CD4-positive, alpha-beta T cell treated with Interleukin-1 beta for 1 hour (primary cell): ENCODE data around the gene GIGYF2.

Experiments used
- DNase-seq, 2 donors: peaks; one replicate each; pipeline ENCODE4 v3.0.0-alpha.2; 2020 to 2022

The GIGYF2 gene

DNA sequence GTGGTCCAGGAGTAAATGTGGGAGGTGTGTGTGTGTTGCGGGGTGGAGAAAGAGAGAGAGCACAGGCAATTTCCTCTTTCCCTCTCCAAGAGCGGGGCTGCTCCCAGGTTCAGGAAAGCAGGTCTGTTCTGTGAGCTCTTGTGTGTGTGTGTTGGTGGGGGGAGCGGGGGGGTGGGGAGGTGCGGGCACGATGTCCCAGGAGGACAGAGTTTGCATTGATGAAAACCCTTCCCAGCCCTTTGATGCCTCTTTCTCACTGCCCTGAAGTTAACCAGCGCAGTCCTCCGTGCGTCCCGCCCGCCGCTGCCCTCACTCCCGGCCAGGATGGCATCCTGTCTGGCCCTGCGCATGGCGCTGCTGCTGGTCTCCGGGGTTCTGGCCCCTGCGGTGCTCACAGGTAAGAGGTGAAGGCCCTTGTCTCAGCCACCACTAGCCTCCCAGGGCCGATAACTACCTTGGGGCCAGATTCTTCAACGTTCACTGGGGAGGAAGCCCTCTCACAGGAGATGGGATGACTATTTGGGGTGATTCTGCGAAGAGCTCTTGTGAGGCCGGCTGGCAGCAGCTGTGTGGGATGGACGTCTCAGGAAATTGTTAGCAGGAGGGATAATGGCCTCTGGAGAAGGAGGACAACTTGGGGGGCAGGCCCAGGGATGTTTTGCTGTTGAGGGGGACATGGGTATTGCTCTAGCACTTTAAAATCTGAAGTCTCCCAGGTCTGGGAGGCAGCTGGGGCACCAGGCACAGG lies 173.1 kb downstream of the GIGYF2 start, which contains the start of gene SNORC:
Gene SNORC (plus strand): TSS at position 247 of the 748 bp plus-strand sequence. CDS start 78 bp downstream, at position 325.
- no peak for DNase-seq

DNA sequence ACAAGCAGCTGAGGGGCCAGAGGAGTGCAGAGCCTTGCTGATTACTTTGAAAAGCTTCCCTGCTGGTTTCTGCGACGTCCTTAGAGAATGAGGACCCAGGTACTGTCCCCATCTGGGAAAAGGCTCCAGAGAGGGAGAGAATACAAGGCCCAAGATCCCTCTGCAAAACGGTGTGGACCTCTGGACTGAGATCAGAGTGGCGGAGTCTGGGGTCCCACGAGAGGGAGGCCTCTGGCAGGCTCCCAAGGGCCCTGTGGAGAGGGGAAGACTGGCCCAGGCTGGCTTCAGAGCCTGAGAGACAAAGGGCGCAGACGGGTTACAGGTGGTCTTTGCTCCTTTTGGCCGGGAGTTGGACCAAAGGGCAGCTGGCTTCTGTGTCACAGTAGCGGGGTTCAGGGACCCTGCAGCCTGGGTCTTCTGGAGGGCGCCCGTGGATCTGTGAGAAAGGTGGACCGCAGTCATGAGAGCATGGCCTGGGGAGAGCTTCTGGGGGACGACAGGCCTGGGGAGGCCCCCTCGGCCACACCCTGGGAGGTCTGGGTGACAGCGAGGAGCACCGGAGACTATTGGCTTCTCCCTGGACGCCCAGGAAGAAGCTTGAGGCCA lies 173.7 kb downstream of the GIGYF2 start:
- DNase-seq, result no peak

DNA sequence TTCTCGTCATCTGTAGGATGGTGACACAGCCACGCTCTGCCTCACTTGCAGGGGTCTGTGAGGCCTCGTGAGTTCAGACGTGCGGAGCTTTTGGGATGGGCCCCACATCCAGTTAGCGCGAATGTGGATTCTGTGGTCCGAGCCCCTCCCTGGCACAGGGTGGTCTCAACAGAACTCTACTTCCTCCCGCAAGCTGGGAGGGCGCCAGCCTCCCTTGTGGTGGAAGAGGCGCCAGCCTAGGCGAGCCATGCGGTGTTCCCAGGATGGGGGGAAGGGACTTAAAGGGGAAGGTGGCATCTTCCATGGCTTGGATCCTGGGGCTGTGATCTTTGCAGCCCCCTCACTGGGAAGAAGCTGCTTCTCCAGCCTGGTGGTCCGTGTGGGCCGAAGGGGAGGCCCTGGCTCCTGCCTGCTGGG lies 174.3 kb downstream of the GIGYF2 start:
- DNase-seq, result no peak

DNA sequence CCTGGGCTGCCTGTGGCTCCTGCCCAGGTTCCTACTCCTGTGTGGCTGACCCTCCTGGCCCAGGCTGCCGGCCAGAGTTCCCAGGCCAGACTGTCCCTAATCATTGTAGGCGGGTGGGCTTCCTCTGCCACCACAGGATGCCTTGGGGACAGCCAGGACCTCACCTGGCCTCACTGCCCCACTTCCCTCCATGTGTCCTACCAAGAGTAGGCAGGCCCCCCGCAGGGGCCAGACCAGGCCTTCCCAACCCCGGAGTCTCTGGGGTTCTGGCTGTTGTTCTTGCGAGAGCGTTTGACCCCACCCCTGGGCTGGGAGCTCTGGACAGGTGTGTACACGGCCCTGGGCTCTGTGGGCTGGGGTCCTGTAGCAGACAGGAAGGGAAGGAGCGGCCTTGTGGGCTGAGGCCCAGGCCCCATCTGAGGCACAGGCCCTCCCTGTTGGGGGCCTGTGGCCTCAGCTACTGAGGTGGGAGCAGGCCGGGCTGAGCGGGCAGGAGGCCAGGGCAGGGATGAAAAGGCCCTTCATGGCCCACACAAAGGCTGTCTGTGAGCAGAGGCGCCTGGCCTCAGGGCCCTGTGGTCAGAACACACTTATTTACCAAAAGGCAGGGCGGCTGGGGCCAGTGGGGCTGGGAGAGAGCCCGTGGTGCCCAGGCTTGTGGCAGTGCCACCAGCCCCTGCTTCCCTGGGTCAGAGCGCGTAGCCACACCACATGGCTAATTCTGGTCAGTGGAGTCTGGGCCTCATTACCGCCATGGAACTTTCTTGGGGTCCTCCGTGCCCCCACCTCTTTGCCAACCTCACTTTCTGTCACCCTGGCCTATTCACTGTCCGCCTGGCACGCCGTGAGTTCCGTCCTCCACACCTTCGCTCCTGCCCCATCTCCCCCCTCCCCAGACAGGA lies 175.0 kb downstream of the GIGYF2 start:
- no peak for DNase-seq

DNA sequence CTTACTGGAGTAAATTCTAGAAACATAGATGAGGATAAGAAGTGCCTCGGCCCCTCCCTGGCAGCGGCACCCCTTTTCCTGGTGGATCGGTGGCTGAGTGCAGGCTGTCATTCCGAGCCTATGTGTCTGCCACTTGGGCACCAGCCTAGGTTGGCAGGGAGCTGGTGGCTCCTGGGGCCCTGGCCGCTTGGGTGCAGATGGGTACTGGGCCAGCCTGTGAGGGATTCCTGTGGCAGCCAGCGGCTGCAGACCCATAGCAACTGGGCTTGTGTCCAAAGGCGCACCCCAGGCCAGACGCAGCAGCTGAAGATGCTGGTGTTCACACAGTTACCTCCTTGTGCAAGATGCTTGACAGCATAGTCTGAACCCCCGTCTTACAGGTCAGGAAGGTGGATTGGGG lies 175.7 kb downstream of the GIGYF2 start:
- DNase-seq, result no peak

DNA sequence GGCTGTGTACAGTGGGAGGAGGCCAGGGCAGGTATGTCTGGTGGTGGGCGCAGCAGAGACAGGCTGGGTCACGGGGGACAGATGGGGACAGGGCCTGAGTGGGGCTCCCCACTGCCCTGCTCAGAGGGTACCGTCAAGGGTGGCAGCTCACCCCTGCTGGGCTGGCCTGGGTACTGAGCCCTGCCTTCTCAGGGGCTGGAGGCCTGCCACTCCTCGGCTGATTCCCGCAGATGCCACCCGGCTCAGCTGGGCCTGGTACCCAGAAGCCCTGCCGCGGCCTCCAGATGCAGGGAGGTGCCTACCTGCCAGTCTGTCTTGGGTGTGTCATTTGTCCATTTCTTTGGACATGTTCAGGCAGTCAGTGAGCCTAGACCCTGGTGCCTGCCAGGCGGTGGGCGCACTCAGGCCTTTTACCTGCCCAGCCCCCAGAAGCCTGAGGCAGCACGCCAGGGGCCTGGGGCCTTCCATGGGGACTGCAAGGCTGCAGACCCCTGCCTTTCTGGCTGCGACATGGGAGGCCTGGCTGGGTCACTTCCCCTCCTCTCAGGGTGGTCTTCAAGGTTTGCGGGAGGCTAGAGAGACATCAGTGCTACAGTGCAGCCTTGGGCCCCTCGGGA lies 176.3 kb downstream of the GIGYF2 start:
- DNase-seq, result no peak

DNA sequence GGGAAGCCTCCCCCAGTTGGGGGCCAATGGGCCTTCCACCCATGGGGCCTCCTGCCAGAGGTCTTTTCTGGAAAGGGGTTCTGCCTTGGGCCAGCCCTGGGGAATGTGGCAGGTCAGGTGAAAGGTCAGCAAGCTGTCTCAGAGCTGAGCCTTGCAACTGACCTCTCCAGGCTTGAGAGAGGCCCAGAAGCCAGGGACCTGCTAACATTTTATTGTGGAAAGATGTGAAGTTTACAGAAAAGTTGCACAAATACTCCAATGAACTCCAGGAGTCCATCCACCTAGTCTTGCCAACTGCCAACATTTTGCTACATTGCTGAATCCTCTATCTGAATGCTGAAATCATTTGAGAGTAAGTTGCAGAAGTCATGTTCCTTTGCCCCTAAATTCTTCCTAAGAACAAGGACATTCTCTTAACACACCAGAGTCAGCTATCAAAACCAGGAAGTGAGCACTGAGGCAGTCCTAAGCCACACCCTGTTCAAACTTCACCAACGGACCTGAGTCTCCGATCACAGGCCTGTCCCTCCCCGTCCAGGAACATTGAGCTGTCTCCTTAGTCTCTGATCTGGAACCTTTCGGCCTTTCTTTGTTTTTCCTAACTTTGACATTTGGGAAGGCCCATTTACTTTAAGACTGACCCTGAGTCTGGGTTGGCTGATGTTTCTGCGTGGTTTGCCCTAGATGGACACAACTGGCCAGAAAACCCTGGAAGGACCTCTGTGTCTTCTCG lies 176.9 kb downstream of the GIGYF2 start:
- DNase-seq, result no peak

DNA sequence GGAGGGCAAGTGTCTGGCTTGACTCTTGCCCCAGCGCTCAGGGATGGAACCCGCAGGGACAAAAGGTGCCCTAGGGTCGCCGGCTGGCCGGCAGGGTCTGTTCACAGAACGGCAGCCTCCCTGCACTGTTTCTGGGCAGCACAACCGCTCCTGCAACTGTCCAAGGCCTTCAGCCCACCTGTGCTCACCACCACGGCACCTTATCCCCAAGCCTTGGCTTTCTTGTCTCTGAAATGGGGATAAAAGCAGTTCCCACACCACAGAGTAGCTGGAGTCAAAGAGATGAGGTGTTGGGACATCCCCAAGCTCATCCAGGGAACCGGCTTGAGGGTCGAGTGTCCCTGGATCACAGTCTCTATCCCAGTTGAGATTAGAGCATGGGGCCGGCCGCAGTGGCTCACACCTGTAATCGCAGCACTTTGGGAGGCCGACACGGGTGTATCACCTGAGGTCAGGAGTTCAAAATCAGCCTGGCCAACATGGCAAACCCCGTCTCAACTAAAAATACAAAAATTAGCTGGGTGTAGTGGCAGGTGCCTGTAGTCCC lies 177.6 kb downstream of the GIGYF2 start:
- DNase-seq, result no peak

DNA sequence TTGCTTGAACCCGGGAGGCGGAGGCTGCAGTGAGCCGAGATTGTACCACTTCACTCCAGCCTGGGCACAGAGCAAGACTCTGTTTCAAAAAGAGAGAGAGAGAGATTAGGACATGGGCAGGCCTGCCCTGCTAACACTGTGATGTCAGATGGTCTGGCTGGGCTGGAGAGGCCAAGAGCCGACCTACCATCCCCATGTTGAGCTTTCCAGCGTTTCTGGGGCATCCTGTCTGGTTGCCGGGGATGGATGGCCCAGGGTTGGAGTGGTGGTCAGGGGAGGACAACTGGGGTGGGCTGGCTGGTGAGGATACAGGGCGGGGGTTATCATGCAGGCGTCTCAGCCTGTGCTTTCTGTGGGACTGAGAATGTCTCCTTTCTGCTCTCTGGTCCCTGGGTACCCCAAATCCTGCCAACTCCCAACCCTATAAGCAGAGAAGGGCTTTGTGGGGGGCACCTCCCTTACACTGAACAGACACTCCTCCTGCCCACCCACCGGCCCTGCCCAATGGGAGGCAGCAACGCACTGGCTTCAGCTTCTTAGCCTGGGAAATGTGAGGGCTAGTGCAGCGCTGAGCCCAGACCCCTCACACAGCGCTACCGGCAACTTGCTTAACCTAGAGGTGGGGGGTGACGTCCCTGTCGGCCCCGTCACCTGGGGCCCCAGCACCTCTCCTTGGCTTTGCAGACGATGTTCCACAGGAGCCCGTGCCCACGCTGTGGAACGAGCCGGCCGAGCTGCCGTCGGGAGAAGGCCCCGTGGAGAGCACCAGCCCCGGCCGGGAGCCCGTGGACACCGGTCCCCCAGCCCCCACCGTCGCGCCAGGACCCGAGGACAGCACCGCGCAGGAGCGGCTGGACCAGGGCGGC lies 178.4 kb downstream of the GIGYF2 start:
- DNase-seq, result no peak

DNA sequence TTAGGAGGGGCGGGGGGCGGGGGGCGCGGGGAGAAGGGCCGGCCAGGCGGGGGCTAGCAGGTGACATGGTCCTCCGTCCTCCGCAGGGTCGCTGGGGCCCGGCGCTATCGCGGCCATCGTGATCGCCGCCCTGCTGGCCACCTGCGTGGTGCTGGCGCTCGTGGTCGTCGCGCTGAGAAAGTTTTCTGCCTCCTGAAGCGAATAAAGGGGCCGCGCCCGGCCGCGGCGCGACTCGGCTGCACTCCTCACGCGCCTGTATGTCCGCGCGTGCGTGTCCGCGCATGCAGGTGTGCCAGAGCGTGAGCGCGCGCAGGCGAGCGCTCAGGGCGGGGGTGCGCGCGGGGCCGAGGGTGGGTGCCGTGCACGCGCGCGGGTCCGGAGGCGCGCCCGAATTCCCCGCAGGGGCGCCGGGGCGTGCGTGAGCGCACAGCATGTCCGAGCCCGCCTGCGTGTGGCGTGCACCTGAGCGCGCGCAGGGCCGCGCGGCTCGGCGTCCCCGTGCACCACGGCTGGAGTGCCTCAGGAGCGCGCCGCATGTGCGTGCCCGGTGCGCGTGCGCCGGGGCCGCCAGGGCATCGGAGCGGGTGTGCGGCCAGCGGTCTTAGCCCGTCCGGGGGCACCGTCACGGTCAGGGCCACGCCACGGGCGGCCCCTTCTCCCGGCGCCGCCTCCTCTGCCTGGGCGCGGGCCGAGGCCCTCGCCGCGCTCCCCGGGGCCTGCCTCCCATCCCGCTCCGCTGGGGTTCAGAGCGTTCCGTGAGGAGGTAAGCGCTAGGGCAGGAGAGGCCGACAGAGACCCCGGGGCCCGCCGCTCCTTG lies 179.2 kb downstream of the GIGYF2 start:
- peak; percentile 38 to 44 for DNase-seq

DNA sequence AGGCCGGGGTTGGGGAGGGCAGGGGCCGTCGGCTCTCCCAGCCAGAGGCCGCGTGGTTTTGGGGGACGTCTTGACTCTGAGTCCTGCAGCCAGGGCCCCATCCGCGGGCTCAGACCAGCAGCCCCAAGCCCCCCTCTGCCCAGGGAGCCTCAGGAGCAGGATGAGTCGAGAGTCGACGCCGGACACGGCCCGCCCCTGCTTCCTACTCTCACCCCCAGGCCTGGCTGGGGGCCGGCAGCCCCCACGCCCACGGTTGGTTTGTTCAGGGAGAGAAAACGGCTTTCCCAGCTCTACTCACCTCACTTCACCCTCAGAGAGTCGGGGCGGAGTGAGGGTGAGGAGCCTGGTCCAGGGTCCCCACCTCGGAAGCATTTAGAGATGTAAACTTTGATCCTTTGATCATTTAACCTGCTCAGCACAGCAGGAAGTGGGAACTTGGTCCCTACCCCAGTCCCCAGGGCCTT lies 179.9 kb downstream of the GIGYF2 start:
- DNase-seq, result no peak

DNA sequence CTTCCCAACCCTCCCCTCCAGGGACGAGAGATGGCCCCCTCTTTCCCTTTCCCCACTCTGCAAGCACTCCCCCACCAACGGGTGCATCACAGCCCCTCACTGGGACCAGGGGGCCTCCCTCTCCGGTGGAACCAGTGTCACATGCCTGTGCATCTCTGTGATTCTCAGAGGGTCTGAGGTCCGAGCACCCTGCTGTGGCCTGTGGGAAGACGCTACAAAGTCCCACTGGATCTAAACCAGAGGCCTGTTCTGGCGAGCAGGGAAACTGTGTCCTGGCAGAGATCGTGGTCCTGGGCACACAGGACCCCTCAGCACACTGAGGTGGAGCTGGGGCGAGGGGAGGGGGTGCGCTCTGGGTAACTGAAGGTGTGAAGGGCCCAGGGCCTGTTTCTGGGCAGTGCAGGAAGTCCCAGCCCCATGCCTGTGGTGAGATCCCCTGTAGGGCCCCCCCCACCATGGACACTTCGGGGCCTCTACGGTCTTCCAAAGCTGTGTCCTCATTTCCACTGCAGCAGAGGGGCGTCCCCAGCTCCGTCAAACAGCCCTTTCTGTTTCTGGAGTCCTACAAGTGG lies 180.9 kb downstream of the GIGYF2 start:
- DNase-seq, result no peak

DNA sequence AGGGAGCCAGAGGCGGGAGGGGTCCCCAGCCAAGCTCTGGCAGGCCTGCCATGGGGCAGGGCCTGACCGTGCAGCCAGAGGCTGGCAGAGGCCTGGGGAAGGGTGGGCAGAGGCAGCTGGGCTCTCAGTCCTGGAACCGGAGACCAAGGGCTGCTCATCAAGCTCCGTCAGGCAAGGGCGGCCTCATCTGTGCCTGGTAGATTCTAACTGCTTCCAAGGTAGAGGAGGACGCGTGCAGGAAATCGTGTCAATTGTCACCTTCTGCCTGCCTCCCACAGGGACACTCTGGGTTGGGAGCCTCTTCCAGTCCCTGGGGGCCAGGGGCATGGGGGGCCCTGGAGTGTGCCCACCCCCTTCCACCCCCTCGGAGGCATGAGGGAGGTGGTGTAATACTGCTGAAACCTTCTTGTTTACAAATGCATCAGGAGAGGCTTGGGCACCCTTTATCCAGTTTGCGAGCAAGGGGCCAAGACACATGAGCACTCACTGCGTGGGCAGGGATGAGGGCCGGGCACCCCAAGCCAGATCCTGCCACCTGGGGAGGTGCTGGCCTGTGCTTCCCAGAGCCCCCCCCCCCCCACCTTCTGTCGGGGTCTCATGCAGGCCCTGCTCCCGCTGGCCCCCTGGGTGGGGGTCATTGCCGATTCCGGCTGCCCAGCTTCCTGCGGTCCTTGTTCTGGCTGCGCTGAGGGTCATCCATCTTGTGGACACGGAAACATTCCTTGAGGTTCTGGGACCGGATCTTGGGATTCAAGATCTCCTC lies 181.9 kb downstream of the GIGYF2 start:
- no peak for DNase-seq

DNA sequence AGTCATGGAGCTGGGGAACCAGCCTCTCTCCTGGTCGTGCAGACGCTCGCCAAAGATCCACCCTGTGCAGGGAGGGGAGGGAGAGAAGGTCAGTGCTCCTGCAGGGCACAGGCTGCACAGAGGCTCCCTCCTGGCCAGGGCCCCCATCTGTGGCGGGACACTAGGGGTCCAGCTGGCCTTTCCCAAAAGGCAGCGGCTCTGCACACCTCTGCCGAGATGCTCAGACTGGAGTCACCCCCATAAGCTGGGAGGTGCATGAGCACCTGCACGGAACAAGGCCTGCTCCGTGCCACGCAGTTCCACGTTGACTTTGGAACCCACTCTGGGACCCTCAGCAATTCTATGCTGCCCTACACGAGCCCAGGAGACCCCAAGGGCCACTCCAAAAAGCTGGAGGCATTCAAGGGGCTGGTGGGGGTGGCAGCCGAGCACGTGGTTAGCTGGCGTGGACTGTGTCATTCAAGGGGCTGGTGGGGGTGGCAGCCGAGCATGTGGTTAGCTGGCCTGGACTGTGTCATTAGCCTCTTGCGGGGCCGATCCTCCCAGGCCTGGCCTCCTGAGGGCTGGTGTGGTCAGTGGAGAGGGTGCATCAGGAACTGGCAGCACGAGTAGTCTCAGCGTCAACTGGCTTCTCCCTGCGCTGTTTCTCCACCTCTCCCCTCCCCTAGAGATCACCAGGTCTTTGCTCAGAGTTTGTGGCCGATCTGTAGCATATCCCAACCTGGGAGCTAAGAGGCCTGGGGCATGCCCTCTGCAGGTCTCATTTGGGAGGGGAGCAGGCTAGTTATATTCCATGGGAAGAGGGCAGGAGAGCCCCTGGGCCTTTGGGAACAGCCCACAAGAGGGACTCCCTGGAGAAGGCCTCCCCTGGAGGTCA lies 182.7 kb downstream of the GIGYF2 start:
- no peak for DNase-seq

DNA sequence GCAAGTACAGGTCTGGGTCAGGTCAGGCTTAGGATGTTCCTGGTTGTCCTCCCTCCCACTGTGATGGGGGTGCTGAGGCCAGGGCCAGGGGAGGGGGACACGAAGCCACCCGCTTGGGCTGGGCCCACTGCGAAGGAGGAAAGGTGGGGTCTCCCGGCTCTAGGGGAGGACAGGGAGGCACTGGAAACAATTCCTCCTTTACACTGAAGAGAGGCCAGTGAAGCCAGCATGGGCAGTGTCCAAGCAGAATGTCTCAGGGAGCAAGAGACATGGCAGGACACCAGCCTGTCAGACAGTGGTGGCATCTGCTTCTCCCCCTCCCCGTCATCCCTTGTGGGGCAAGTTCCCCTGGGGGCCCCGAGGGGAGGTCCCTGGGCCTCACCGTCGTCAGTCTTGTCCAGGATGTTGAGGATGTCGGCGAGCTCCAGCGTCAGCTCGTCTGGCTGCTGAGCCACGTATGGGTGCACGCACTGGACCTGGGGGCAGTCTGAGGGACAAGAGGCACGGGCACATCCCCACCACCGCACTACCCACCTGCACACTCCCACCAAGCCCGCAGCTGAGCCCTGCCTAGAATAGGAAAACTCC lies 183.7 kb downstream of the GIGYF2 start:
- DNase-seq, result no peak

DNA sequence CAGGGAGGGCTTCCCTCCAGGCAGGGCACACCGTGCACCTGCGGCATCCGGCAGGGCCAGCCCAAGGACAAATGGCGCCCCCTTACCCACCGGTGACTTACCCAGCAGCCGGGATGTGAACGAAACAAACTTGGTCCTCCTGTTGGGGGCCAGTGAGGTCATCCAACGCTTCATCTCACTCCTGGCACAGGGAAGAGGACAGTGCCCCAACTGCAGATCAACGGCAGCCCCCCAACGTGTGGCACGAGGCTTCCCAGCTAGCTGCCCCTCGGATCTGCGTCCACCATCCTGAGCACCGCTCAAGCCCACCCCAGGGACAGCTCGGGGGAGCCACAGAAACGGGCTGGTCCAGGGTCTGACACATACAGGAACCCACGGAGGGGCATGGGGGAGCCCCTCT lies 185.0 kb downstream of the GIGYF2 start:
- no peak for DNase-seq

DNA sequence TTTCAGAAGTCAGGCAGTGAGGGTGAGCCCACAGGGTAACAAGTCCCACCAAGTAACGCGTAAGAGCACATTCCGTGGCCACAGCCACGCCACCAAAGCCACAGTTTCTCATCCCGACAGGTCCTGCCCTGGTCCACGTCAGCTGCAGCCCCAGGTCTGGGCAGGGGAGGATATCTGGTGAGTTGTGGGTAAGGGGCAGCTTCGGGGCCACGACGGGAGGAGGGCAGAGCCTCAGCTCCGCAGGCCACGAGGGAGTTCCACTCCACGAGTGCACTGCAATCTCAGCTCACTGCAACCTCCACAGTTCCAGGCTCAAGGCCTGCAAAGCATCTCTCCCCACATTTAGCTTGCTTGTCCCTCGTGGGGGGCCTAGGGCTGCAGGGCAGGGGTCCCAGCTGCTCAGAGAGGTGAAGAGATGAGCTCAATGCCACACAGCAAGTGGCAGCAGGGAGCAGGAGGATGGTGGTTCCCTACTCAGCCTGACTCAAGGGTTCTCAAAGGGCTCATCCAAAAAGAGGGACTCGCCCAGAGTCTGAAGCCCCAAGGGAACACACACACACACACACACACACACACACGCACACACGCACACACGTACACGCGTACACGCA lies 185.5 kb downstream of the GIGYF2 start:
- DNase-seq, result no peak
